Dendritic cell treated with granulocyte-macrophage colony-stimulating factor and Interleukin-4, amounts not matched to agents 40 ng/mL and 50 ng/mL, for 4 days (primary cell): ENCODE results near the gene RCL1.

Source experiments
- H3K27ac Mint-ChIP-seq: one replicate; pipeline ENCODE4 v1.8.0; 2022; ENCODE audit warnings: mild to moderate bottlenecking, mixed read lengths
- H3K27me3 Mint-ChIP-seq: one replicate; pipeline ENCODE4 v1.8.0; 2022; ENCODE audit warnings: mild to moderate bottlenecking, mixed read lengths
- H3K36me3 Mint-ChIP-seq: one replicate; pipeline ENCODE4 v1.8.0; 2022; ENCODE audit warnings: low read depth, mixed read lengths
- H3K4me1 Mint-ChIP-seq: one replicate; pipeline ENCODE4 v1.8.0; 2022; ENCODE audit warnings: low read depth, mixed read lengths
- H3K4me3 Mint-ChIP-seq: one replicate; pipeline ENCODE4 v1.8.0; 2022; ENCODE audit warnings: mild to moderate bottlenecking, moderate library complexity, mixed read lengths
- H3K9me3 Mint-ChIP-seq: one replicate; pipeline ENCODE4 v1.8.0; 2022; ENCODE audit warnings: mixed read lengths
- intact Hi-C: fragments of 100-400 bp; cut with micrococcal nuclease; formaldehyde crosslinking; loops from one replicate; pipeline ENCODE4 v1.15.0; 2022

Gene RCL1

DNA sequence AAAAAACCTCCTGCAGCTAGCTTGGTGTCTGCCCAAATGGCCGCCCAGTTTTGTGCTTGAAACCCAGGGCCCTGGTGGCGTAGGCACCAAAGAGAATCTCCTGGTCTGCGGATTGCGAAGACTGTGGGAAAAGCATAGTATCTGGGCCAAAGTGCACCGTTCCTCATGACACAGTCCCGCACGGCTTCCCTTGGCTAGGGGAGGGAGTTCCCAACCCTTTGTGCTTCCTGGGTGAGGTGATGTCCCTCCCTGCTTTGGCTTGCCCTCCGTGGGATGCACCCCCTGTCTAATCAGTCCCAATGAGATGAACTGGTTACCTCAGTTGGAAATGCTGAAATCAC, 109.4 kb downstream of the RCL1 start:
- H3K4me1 Mint-ChIP-seq: peaks cover 12% of the 10 kb centered on the region
- H3K27me3 Mint-ChIP-seq: peaks cover 4% of the 10 kb centered on the region
- peak overlapping the region; percentile 62 for H3K27ac Mint-ChIP-seq
- H3K9me3 Mint-ChIP-seq: peaks cover 23% of the 10 kb centered on the region
- no peaks in the 10 kb centered on the region for H3K36me3 Mint-ChIP-seq
- intact Hi-C loops: no loop called here
- no peak overlapping the region for H3K4me3 Mint-ChIP-seq

- Mint-ChIP-seq H3K36me3 (no peaks in the 10 kb centered on the region), H3K27me3 (peaks cover 4% of the 10 kb centered on the region), H3K4me1 (peaks cover 12% of the 10 kb centered on the region), H3K4me3 (no peak overlapping the region), H3K27ac (no peak overlapping the region), H3K9me3 (peaks cover 15% of the 10 kb centered on the region)
- intact Hi-C loops: no loop called here
These were observed 111.8 kb downstream of the RCL1 start for GRCh38 chr9:4904322-4905134.

GRCh38 chr9:4905135-4905490, 112.4 kb downstream of the RCL1 start:
- Mint-ChIP-seq H3K27me3 (peaks cover 4% of the 10 kb centered on the region), H3K9me3 (peaks cover 10% of the 10 kb centered on the region), H3K4me3 (no peak overlapping the region), H3K27ac (no peak overlapping the region), H3K4me1 (peaks cover 12% of the 10 kb centered on the region), H3K36me3 (no peaks in the 10 kb centered on the region)
- intact Hi-C loops: no loop called here
